CD14-positive monocyte (primary cell): ENCODE data around the gene GCG. TPM values are rescaled to one million over a fixed set of nuclear protein-coding genes. Genes with fewer than 3 reads are reported as not detected.

ENCODE experiments used
- DNase-seq, 3 donors: peaks; one replicate each; pipeline ENCODE4 v3.0.0-alpha.2; 2011 to 2022
- H2AFZ ChIP-seq: 2 replicates; pipeline ENCODE4 v1.6.0; 2012; ENCODE audit warnings: mild to moderate bottlenecking, low read depth, low read length, inconsistent platforms; ENCODE audit not compliant: insufficient read depth, poor library complexity, severe bottlenecking
- H3K27ac ChIP-seq, 2 donors: 1 replicate in 1 of 2; 2 replicates in 1 of 2; pipeline ENCODE4 v1.5.1; 2012 to 2013; ENCODE audit warnings: low read length in 2 of 2, control low read depth in 1 of 2, inconsistent platforms in 1 of 2, low read depth in 1 of 2, mild to moderate bottlenecking in 1 of 2
- H3K27me3 ChIP-seq, 2 donors: one replicate each; pipeline versions ENCODE4 v1.6.0 to v1.6.1; 2011 to 2013; ENCODE audit warnings: low read length in 2 of 2; ENCODE audit not compliant: control insufficient read depth in 2 of 2, insufficient read depth in 2 of 2
- H3K36me3 ChIP-seq, 2 donors: replicated peaks in 1 of 2; 1 replicate in 1 of 2; 2 replicates in 1 of 2; pipeline versions ENCODE4 v1.5.1 to v1.6.1; 2012 to 2013; ENCODE audit warnings: low read length in 2 of 2, control low read depth in 1 of 2, inconsistent platforms in 1 of 2, mild to moderate bottlenecking in 1 of 2; ENCODE audit not compliant: insufficient read depth in 2 of 2, control insufficient read depth in 1 of 2
- H3K4me1 ChIP-seq, 2 donors: 1 replicate in 1 of 2; 2 replicates in 1 of 2; pipeline versions ENCODE4 v1.5.1 to v1.6.1; 2012 to 2013; ENCODE audit warnings: low read length in 2 of 2, control low read depth in 1 of 2, inconsistent platforms in 1 of 2, mild to moderate bottlenecking in 1 of 2, moderate library complexity in 1 of 2; ENCODE audit not compliant: insufficient read depth in 2 of 2, control insufficient read depth in 1 of 2
- H3K4me2 ChIP-seq: replicated peaks from 2 replicates; pipeline ENCODE3; 2012; ENCODE audit warnings: low read length, moderate library complexity, mild to moderate bottlenecking; ENCODE audit not compliant: poor library complexity, severe bottlenecking; ENCODE audit errors: extremely low read depth
- H3K4me3 ChIP-seq, 3 experiments: fragments of 200-600 bp in 1 of 3; sonication (generic) in 1 of 3; replicated peaks in 1 of 3; 1 replicate in 2 of 3; 2 replicates in 1 of 3; pipeline ENCODE4 v1.5.1; 2011 to 2013; ENCODE audit warnings: low read length in 3 of 3, mild to moderate bottlenecking in 3 of 3, control low read depth in 2 of 3, low read depth in 2 of 3, inconsistent platforms in 1 of 3, moderate library complexity in 1 of 3
- H3K79me2 ChIP-seq: 2 replicates; pipeline ENCODE4 v1.6.0; 2012; ENCODE audit warnings: mild to moderate bottlenecking, control low read depth, inconsistent platforms, low read length, moderate library complexity; ENCODE audit not compliant: insufficient read depth
- H3K9ac ChIP-seq: 2 replicates; pipeline ENCODE4 v1.6.0; 2017; ENCODE audit warnings: low read length, mild to moderate bottlenecking; ENCODE audit not compliant: insufficient read depth, poor library complexity, severe bottlenecking
- H3K9me3 ChIP-seq, 2 donors: replicated peaks in 1 of 2; 1 replicate in 1 of 2; 2 replicates in 1 of 2; pipeline versions ENCODE4 v1.5.1 to v1.6.1; 2012 to 2013; ENCODE audit warnings: low read length in 2 of 2, control low read depth in 1 of 2; ENCODE audit not compliant: control insufficient read depth in 1 of 2, insufficient read depth in 1 of 2
- H4K20me1 ChIP-seq: 2 replicates; pipeline ENCODE4 v1.6.0; 2012; ENCODE audit warnings: mild to moderate bottlenecking, low read length, control low read depth, moderate library complexity; ENCODE audit not compliant: insufficient read depth
- H3K27ac Mint-ChIP-seq, 7 donors: one replicate each; pipeline ENCODE4 v1.8.0; 2020; ENCODE audit warnings: mild to moderate bottlenecking in 7 of 7, mixed read lengths in 7 of 7, moderate library complexity in 6 of 7, inconsistent platforms in 2 of 7
- H3K27me3 Mint-ChIP-seq, 3 donors: one replicate each; pipeline ENCODE4 v1.8.0; 2021 to 2022; ENCODE audit warnings: low read depth in 3 of 3, mild to moderate bottlenecking in 3 of 3, mixed read lengths in 3 of 3, moderate library complexity in 3 of 3, inconsistent platforms in 1 of 3
- H3K36me3 Mint-ChIP-seq, 2 donors: one replicate each; pipeline ENCODE4 v1.8.0; 2020; ENCODE audit warnings: mixed read lengths in 2 of 2, inconsistent platforms in 1 of 2, mild to moderate bottlenecking in 1 of 2
- H3K4me1 Mint-ChIP-seq: one replicate; pipeline ENCODE4 v1.8.0; 2020; ENCODE audit warnings: mild to moderate bottlenecking, mixed read lengths
- H3K4me3 Mint-ChIP-seq, 2 donors: one replicate each; pipeline ENCODE4 v1.8.0; 2020; ENCODE audit warnings: mild to moderate bottlenecking in 2 of 2, mixed read lengths in 2 of 2, moderate library complexity in 1 of 2
- H3K9me3 Mint-ChIP-seq, 7 donors: one replicate each; pipeline ENCODE4 v1.8.0; 2020 to 2022; ENCODE audit warnings: mixed read lengths in 7 of 7, mild to moderate bottlenecking in 6 of 7, moderate library complexity in 6 of 7, inconsistent platforms in 2 of 7
- WGBS: methylation state at CpG from one replicate; pipeline ENCODE4 v1.1.5; 2013; ENCODE audit warnings: missing lambda C conversion rate; ENCODE audit not compliant: insufficient coverage; 5-methylcytosine and 5-hydroxymethylcytosine counted together
- intact Hi-C, 2 donors: fragments of 100-400 bp; cut with micrococcal nuclease; formaldehyde crosslinking; loops; one replicate each; pipeline versions ENCODE4 v1.15.0 to v1.15.1; 2023
- polyA plus RNA-seq, 3 donors: library from polyadenylated mRNA; depleted of rRNA in 1 of 3; unstranded in 2 of 3; stranded (reverse) in 1 of 3; fragments of 300-500 nt in 2 of 3; fragments of >200 nt in 1 of 3; fragmentation: Illumina TruSeq in 2 of 3; gene quantifications; 1 replicate in 2 of 3; 2 replicates in 1 of 3; pipeline ENCODE4 v1.2.3, GENCODE V29; 2012 to 2021
- TF ChIP-seq, protein P1 (sequence below): fragments of 200-600 bp; IDR thresholded peaks from one replicate; pipeline ENCODE4 v1.8.0; 2022; ENCODE audit warnings: antibody characterized with exemption, mild to moderate bottlenecking

Gene GCG
- polyA plus RNA-seq, 3 donors, result not detected

DNA sequence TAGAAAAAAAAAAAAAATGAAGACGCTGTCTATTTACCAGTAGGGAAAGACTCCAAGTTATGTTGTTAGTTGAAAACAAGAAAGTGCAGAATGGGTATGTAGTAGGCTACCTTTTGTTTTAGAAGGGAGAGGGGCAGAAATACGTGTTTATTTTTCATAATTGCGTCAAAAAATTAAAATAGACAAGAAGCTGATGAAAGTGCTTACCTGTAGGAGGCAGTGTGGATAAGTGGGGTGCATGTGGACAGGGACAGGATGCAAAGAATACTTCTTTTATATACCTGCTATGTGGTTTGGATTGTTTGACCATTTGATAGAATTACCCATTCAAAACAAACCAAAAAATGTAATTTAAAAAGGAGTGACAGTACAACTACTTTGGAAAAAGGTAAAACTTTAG is 3.0 kb upstream of the GCG start:
- Histone ChIP-seq H3K36me3 (no peaks in the 10 kb centered on the region), H3K9me3 (no peaks in the 10 kb centered on the region), H3K27me3 (peaks cover 0 to 4% of the 10 kb centered on the region in 2 donors), H3K9ac (no peak overlapping the region), H3K4me3 (no peak overlapping the region), H3K79me2 (no peaks in the 10 kb centered on the region), H3K4me2 (no peak overlapping the region), H3K27ac (no peak overlapping the region), H2AFZ (no peak overlapping the region), H4K20me1 (no peaks in the 10 kb centered on the region), H3K4me1 (no peaks in the 10 kb centered on the region)
- no peak for DNase-seq
- intact Hi-C loops, result no loop called here
- peaks cover 0 to 3% (median 0%) of the 10 kb centered on the region in 7 donors for H3K9me3 Mint-ChIP-seq
- no peak overlapping the region for H3K27ac Mint-ChIP-seq
- no peaks in the 10 kb centered on the region for H3K36me3 Mint-ChIP-seq
- H3K4me1 Mint-ChIP-seq, result peaks cover 5% of the 10 kb centered on the region
- TF ChIP-seq, protein P1, sequence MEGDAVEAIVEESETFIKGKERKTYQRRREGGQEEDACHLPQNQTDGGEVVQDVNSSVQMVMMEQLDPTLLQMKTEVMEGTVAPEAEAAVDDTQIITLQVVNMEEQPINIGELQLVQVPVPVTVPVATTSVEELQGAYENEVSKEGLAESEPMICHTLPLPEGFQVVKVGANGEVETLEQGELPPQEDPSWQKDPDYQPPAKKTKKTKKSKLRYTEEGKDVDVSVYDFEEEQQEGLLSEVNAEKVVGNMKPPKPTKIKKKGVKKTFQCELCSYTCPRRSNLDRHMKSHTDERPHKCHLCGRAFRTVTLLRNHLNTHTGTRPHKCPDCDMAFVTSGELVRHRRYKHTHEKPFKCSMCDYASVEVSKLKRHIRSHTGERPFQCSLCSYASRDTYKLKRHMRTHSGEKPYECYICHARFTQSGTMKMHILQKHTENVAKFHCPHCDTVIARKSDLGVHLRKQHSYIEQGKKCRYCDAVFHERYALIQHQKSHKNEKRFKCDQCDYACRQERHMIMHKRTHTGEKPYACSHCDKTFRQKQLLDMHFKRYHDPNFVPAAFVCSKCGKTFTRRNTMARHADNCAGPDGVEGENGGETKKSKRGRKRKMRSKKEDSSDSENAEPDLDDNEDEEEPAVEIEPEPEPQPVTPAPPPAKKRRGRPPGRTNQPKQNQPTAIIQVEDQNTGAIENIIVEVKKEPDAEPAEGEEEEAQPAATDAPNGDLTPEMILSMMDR, result no peak
- H3K4me3 Mint-ChIP-seq, result no peak overlapping the region
- WGBS, result 100% methylated on average over 1 of the region's 3 CpGs
- peaks cover 3 to 6% (median 5%) of the 10 kb centered on the region in 3 donors for H3K27me3 Mint-ChIP-seq

DNA sequence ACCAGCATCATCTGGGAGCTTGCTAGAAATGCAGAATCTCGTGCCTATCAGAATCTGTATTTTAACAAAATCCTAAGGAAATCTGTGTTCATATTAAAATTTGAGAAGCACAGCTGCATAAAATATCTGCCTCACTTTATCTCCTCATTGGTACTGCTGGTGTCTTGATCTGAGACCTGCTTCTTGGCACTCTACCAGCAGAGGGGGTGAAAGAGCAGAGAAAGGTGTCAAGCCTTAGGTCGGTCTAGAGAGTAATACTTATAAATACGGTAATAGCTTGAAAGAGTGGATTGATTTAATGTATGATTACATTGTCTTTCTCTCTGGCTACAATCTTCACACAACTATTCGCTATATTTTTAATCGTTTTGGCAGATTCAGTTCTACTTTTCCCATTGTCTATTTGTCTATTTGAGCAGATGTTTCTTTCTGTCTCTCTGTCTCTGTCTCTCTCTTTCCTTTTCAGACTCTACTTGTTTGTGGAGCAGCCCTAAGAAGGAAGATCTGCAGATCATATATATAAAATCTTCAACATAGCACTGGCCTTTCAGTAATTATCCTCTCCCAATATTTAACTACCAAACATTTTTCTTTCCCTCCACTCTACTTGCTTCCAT is 1.7 kb upstream of the GCG start:
- intact Hi-C loops, result no loop called here
- DNase-seq, result peak; percentile 15 to 48 (median 40)
- no peaks in the 10 kb centered on the region for H3K79me2 ChIP-seq
- no CpG with 5 or more reads among the region's 5 CpGs for WGBS
- H3K4me1 ChIP-seq, result no peaks in the 10 kb centered on the region
- Mint-ChIP-seq H3K4me1 (peaks cover 5% of the 10 kb centered on the region), H3K27me3 (peaks cover 3 to 6% (median 4%) of the 10 kb centered on the region in 3 donors), H3K27ac (no peak overlapping the region), H3K4me3 (peak overlapping the region in 1 of 2 donors; percentile 6), H3K36me3 (no peaks in the 10 kb centered on the region), H3K9me3 (peaks cover 0 to 3% (median 0%) of the 10 kb centered on the region in 7 donors)
- TF ChIP-seq, protein P1, result peak; percentile 83
- H3K4me2 ChIP-seq, result no peak overlapping the region
- no peak overlapping the region for H3K27ac ChIP-seq
- H3K36me3 ChIP-seq, result no peaks in the 10 kb centered on the region
- no peaks in the 10 kb centered on the region for H3K9me3 ChIP-seq
- peaks cover 0 to 4% of the 10 kb centered on the region in 2 donors for H3K27me3 ChIP-seq
- no peak overlapping the region for H3K9ac ChIP-seq
- no peak overlapping the region for H2AFZ ChIP-seq
- H3K4me3 ChIP-seq, result no peak overlapping the region
- no peaks in the 10 kb centered on the region for H4K20me1 ChIP-seq
